GM11168 (cell line): ENCODE results near the gene ACCS.

Experiments
- in situ Hi-C: fragments of 300-500 bp; cut with MboI; formaldehyde crosslinking; loops from one replicate; pipeline ENCODE4 v1.12.0; 2022; ENCODE audit warnings: low sequenced_read_pairs; ENCODE audit not compliant: unreplicated experiment

ACCS gene

DNA sequence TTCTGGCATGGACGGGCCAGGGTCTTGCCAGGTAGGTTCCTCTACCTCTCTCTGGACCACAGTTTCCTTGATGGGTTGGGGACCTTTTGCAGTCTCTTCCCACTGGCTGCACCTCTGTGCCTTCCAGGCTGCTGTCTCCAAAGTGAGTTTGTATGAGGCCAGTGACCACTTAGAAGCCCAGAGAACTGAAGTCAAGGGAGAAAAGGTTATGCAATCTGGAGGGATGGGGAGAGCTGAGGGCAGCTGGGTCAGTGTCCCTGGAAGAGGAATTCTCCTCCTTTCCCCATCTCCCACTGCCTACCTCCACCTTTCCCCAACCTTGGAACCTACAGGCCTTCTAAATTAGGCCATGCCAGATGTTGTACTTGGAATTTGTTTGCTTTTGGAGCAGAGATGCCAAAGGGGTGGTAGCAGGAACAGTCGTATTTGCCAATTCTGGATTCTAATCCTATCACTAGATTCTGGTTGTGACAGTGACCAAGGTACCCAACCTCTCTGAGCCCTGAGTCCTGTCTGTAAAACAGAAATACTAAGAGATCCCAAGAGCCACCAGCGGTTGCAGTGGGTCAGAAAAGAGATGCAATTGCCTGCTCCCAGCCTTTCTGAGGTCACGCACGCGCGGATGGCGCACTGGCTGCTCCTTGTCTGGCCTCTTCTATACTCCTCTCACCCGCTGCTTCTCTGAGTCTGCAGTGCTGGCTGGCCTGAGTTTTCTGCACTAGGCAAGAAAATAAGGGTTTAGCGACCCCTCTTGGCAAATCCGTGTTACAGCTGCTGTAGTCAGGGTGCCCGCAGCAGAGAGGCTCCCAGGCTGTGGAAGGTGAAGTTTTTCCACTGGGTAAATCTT, 29.0 kb upstream of the ACCS start:
- in situ Hi-C loops = no loop called here

DNA sequence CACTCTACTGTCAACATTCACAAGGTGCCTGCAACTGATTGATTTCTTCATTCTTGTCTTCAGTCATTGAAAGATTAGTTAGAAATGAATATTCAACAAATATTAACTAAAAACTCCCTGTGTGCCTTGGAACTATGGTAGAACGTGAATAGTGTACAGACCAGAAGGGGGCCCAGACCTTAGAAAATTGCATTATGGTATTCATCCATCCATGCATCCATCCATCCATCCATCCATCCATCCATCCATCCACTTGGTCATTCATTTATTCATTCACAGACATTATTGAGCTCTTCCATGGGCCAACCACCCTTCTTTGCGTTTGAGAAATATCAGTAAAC, 28.4 kb upstream of the ACCS start:
- in situ Hi-C loops = no loop called here

DNA sequence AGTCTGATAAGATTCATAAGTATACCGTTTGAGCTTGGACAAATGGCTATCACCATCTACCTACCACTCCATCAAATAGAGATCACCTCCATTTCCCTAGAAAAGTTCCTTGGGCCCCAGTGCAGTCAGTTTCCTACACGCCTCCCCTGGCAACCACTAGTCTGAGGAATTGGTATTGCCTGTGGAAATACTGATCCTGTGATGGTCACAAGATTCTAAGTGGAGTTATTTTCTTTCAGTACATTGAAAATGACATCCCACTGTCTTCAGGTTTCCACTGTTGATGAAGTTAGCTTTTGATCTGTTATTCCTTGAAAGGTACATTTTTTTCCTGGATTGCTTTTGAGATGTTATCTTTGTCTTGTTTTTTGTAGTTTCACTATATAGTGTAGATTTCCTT, 22.9 kb upstream of the ACCS start:
- in situ Hi-C loops = no loop called here

DNA sequence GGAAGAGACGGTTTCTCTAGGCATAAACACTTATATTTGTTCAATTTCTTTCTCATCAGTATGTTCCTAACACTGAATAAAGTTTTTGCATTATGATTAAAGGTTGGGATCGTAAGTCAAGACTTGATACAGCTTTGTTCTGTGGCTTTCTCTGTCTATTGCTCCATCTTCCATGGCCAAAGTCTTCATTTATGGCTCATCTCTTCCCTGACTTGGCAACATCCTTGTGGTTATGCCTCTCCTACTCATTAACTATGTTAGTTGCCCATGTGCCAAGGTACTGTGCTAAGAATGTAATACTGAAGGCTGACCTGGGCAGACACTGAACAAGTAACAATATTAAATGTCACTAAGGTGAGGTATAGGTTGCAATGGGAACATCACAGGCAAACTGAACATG, 19.9 kb upstream of the ACCS start:
- in situ Hi-C loops = no loop called here

DNA sequence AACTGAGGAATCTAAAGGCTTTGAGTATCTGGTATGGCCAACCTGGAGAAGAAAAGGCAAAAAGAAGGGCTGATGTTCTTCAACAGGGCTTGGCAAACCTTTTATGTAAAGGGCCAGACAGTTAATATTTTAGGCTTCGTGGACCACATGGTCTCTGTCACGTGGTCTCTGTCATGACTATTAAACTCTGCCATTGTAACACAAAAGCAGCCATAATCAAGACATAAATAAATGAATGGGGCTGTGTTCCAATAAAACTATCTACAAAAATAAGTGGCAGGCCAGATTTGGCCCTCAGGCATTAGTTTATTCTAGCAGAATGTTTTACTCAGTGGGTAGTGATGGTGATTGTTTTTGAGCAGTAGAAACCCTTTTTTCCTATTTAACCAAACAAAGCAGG, 18.8 kb upstream of the ACCS start:
- in situ Hi-C loops = no loop called here

DNA sequence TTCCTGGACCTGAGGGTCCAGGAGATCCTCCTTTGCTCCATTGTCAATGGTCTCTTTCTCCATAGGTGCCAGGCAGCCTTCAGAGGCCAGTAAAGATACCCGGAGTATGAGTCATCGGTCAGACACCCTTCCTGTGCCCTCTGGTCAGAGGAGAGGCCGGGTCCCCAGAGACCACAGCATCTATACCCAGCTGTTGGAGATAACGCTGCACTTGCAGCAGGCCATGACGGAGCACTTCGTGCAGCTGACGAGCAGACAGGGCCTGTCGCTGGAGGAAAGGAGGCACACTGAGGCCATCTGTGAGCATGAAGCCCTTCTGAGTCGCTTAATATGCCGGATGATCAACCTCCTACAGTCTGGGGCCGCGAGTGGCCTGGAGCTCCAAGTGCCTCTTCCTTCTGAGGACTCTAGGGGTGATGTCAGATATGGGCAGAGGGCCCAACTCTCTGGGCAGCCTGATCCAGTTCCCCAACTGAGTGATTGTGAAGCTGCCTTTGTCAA, 18.1 kb upstream of the ACCS start, which contains the start of gene ACCSL:
Gene ACCSL, plus strand, starts transcription at position 51 of the 501 bp plus-strand sequence. Its CDS starts 56 bp downstream, at position 107.
- in situ Hi-C loops = no loop called here

DNA sequence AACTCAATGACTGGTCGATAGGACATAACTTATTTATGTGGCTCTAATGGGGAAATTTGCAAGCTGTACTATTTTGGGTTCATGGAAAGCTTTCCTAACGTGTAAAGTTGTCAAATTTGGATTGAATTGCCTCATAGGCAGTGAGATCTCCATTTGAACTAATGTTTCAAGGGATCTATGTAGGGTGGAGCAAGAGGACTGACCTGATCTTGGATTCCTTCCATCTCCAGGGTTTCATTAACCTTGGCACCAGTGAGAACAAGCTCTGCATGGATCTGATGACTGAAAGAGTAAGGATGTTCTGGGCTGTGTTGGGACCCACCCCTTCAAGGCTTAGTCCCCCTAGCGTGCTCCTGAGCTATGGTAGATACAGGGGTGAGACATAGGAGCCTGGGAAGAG, 16.2 kb upstream of the ACCS start:
- in situ Hi-C loops = no loop called here

DNA sequence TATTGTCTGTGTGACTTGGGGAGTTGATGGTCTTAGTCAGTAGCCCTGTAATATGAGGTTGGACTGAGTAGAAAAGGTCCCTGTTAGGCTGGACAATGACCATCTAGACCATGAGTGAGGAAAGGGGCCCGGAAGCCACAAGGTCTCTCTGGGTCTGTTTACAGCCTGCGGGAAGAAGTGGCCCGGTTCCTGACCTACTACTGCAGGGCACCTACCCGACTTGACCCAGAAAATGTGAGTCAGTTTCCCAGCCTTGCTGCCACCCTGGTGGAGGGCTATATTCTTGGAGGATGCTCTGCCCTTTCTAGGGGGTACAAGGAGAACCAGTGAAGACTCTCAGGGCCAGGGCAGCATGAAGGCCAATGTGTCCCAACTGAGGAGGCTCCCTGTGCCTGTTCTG, 14.9 kb upstream of the ACCS start:
- in situ Hi-C loops = no loop called here

DNA sequence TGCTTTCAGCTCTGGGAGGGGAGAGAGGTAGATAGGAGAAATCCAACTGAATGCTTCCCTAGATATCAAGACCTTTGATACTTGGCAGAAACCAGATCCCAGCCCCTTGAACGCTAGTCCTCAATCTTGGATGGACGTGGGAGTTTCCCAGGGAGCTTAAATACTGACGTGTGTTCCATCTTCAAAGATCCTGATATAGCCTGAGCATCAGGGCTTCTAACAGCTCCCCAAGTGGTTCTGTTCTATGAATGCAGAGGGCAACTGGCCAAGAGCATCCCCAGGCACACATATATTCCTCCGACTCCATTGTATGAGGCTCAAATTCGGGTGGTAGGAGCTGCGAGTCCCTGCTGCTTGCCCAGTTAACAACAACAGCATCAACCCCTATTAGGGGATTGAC, 8.7 kb upstream of the ACCS start:
- in situ Hi-C loops = no loop called here

DNA sequence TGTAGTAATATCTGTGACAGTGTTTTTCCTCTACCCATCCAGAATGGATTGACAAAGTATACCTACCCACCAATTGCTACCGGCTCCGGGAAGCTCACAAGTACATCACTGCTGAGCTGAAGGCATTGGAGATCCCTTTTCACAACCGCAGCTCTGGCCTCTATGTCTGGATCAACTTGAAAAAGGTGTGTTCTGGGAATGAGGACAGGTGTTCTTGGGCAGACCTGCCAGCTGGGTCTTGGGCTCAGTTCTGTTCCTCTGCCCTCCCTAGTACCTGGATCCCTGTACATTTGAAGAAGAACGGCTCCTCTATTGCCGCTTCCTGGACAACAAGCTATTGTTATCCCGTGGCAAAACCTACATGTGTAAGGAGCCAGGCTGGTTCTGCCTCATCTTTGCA, 7.8 kb upstream of the ACCS start:
- in situ Hi-C loops = no loop called here

DNA sequence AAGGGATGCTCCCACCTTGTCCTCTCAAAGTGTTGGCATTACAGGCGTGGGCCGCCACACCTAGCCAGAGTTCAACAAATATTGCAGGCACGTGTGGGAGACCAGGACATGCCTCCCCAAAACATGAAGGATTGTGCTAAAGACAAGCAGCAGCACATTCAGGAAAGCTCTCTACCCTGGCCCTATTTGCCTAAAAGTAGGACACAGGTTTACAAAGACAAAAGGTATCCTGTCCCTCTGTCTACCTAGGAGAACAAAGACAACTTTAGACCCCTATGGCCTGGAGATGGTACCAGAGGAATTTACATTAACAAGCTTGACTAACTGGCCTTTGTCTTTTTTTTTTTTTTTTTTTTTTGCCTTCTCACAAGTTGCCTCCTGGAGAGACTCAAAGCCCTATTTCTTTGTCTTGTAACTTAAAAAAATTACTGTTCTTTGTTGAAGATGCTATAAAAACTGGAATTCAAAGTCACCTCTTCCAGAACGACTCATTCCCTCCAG, 859 bp upstream of the ACCS start:
- in situ Hi-C loops = no loop called here

DNA sequence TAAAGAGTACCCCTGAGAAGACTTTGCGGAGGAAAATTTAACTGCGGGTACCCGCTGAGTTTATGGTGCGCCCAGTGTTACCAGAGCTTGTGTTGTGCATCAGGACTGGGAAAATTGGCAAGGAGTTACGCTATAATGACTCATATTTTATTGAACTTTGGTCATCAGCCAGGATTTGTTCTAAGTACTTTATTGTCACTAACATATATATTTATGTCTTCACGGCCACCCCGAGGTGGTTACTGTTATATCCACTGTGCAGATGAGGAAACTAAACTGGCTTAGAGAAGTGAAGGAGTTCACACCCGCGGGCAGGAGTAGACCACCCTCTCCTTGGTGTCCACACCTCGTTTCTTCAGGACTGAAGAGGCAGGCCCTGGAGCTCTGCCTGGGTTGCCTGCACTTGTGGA, 667 bp downstream of the ACCS start:
- in situ Hi-C loops = no loop called here

DNA sequence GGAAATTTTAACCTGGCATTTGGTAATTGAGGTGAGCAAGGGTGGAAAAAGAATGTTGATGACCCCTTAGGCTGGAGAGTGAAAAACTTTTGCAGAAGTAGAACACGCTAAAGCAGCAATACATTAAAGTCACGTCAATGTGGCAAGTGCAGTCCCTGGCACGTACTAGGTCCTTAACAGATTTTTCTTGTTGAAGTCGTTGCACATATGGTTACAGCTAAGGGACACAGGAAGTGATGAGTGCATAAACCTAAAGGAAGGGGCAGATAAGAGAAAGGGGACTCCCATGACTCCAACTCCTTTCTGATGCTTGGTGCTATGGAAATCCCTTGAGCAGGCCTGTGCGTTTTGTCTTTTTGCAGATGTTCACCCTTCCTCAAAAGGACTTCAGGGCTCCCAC, 1.2 kb downstream of the ACCS start:
- in situ Hi-C loops = no loop called here

DNA sequence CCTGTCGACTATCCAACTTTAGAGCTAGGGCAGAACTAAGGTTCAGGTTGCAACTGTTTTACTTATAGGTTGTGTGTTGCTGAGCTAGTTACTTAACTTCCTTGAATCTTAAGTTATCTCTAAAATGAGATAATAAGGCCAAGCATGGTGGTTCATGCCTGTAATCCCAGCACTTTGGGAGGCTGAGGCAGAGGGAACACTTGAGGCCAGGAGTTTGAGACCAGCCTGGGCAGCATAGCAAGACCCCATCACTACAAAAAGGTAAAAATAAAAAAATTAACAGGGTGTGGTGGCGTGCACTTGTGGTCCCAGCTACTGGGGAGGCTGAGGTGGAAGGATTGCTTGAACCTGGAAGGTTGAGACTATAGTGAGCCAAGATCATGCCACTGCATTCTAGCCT, 2.1 kb downstream of the ACCS start:
- in situ Hi-C loops = no loop called here

DNA sequence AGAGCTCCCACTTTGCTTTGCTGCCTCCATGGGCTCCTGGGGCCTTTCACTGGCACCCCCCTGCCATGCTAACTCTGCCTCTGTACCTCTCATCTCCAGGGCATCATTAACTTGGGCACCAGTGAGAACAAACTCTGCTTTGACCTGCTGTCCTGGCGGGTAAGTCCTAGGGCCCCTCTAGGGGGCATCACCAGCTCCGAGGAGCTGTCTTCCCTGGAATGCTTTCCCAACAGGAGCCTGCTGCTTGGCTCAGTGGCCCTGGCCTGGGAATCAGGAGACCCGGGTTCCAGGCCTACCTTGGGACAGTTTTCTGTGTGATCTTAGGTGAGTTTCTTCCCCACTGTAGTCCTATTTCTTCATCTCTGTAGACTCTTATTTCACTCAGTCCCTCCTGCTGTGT, 5.1 kb downstream of the ACCS start:
- in situ Hi-C loops = no loop called here

DNA sequence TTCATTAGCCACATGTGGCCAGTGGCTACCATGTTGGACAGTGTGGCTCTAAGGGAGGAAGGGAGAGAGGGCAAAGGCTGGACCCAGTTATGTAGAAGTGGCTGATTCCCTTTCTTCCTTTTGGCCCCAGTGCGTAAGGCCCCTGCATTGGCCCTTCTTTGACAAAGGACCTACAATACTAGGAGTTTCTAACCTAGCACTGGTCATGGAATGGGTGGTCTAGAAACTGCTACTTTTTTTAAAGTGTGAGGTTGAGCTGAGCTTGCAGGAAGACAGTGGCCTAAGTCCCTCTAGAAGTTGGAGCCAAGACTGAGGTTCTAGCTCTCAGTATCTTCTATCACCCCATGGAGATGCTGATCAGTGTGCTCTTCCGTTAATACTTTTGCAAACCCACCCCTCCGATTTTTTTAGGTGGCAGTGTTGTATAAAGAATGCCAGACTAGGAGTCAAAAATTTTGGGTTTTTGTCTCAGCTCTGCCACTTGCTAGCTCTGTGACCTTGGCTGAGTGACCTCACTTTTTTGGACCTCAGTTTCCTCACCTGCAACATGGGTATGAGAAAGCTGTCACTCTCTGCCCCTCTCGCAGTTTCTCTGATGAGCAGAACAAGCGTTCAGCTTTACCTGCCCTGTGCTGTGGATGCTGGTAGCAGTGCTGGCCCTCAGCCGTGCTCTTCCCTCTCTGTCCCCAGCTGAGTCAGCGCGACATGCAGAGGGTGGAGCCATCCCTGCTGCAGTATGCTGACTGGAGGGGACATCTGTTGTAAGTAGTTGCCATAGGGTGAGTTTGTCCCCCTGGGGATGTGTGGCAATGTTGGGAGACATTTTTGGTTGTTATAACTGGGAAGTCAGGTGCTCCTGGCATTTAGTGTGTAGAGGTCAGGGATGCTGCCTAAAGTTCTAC, 6.9 kb downstream of the ACCS start:
- in situ Hi-C loops = no loop called here

DNA sequence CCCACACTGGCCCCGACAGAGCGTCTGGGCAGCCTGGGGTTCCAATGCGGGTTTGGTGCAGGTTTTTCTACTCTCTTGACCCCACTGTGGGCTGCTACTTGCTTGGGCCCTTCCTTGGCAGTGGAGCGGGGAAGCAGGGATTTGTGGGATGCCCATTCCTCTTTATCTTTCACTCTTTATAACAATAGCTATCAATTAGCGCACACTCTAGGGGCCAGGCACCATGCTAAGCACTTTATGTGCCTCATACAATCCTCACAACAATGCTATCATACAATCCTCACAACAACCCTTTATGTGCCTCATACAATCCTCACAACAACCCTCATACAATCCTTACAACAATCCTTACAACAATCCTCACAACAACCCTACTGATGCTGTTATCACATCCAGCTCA, 12.7 kb downstream of the ACCS start:
- in situ Hi-C loops = no loop called here

DNA sequence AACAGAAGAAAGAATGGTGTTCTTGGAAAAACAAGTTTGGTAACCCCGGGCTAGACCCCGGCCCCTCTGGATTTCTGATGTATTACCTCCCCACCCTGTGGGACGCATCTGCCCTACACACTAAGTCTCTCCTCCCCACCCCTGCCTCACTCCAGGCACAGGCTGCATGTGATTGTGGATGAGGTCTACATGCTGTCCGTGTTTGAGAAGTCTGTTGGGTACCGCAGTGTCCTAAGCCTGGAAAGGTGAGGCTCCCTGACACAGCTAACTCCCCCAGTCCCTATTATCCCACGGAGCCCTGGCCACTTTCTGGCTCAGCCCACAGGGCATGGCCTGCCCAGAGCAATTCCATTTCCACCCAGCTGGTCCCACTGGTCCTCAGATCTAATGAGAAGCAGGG, 13.3 kb downstream of the ACCS start:
- in situ Hi-C loops = no loop called here

DNA sequence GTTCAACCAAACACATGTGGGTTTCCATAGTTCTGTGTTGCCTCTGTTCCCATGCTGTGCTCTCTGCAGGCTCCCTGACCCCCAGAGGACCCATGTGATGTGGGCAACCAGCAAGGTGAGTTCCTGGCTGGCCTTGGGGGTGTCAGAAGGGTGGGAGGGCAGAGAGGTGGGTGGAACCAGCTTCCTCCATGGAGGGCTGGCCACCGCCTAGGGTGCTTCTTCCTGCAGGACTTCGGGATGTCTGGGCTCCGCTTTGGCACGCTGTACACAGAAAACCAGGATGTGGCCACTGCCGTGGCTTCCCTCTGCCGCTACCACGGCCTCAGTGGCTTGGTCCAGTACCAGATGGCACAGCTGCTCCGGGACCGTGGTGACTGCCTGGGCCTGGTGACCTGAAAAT, 14.9 kb downstream of the ACCS start:
- in situ Hi-C loops = no loop called here

DNA sequence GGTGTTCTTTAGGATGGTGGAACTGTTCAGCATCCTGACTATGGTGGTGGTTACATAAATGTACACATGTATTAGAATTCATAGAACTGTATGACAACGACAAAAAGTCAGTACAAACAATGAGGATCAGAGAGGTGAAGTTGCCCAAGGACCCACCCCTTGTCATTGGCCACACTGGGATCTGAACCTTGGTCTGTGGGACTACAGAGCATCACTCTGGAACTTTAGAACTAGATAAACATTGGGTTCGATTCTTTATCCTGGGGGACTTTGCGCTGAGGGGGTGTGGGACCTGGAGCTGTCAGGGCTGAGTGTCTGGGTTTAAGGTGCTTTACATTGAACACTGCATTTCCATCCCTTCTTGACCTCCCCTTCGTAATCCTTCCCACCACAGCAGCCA, 16.6 kb downstream of the ACCS start:
- in situ Hi-C loops = no loop called here

DNA sequence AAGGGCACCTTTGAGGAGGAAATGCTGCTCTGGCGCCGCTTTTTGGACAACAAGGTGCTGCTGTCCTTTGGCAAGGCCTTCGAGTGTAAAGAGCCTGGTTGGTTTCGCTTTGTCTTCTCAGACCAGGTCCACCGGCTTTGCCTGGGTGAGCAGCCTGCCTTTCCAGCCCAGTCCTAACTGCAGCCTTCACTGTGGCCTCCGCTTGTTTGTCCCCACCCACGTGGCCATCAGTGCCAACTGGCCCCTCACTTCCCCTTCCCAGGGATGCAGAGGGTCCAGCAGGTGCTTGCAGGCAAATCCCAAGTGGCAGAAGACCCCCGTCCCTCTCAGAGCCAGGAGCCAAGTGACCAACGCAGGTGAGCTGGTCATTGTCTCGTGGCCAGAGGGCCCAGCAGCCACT, 17.4 kb downstream of the ACCS start:
- in situ Hi-C loops = no loop called here
